ENCODE data around the gene DCDC1.
"Not testable (repeated sequence)": the region's sequence is repeated elsewhere in the genome, so short reads cannot be mapped to it uniquely, and the experiment has no call there.

The DCDC1 gene

GRCh38 chr11:30985536-30985935, 384.0 kb downstream of the DCDC1 start:
- DNase-seq (ENCODE audit: low read depth), result no peak

GRCh38 chr11:30984827-30985226, 384.7 kb downstream of the DCDC1 start:
- DNase-seq (ENCODE audit: low read depth), result no peak

- no peak for DNase-seq (ENCODE audit: low read depth)
Observed at GRCh38 chr11:30984442-30984816, 385.1 kb downstream of the DCDC1 start.

- DNase-seq (ENCODE audit: low read depth), result no peak
Observed at GRCh38 chr11:30983776-30984441, 385.6 kb downstream of the DCDC1 start.

GRCh38 chr11:30983143-30983542, 386.4 kb downstream of the DCDC1 start:
- no peak for DNase-seq (ENCODE audit: low read depth)

GRCh38 chr11:30967579-30967978, 402.0 kb downstream of the DCDC1 start:
- DNase-seq (ENCODE audit: low read depth), result no peak

- DNase-seq (ENCODE audit: low read depth), result no peak
Observed at GRCh38 chr11:30960387-30960992, 409.0 kb downstream of the DCDC1 start.

- DNase-seq (ENCODE audit: low read depth), result no peak
Observed at GRCh38 chr11:30956751-30957150, 412.8 kb downstream of the DCDC1 start.

GRCh38 chr11:30949838-30950237, 419.7 kb downstream of the DCDC1 start:
- no peak for DNase-seq (ENCODE audit: low read depth)

GRCh38 chr11:30947715-30948114, 421.8 kb downstream of the DCDC1 start:
- DNase-seq (ENCODE audit: low read depth), result not testable (repeated sequence)

- no peak for DNase-seq (ENCODE audit: low read depth)
Observed at GRCh38 chr11:30938810-30939209, 430.7 kb downstream of the DCDC1 start.

- no peak for DNase-seq (ENCODE audit: low read depth)
Observed at GRCh38 chr11:30938171-30938570, 431.4 kb downstream of the DCDC1 start.

- no peak for DNase-seq (ENCODE audit: low read depth)
Observed at GRCh38 chr11:30936491-30936890, 433.0 kb downstream of the DCDC1 start.

- no peak for DNase-seq (ENCODE audit: low read depth)
Observed at GRCh38 chr11:30935861-30936260, 433.7 kb downstream of the DCDC1 start.

- DNase-seq (ENCODE audit: low read depth), result no peak
Observed at GRCh38 chr11:30926130-30926529, 443.4 kb downstream of the DCDC1 start.

GRCh38 chr11:30921811-30922210, 447.7 kb downstream of the DCDC1 start:
- DNase-seq (ENCODE audit: low read depth), result no peak

GRCh38 chr11:30919389-30920152, 450.0 kb downstream of the DCDC1 start:
- no peak for DNase-seq (ENCODE audit: low read depth)

GRCh38 chr11:30917859-30918478, 451.6 kb downstream of the DCDC1 start:
- DNase-seq (ENCODE audit: low read depth), result no peak

GRCh38 chr11:30917266-30917665, 452.3 kb downstream of the DCDC1 start:
- DNase-seq (ENCODE audit: low read depth), result no peak

GRCh38 chr11:30916764-30917163, 452.8 kb downstream of the DCDC1 start:
- DNase-seq (ENCODE audit: low read depth), result no peak

- no peak for DNase-seq (ENCODE audit: low read depth)
Observed at GRCh38 chr11:30914143-30914762, 455.3 kb downstream of the DCDC1 start.

GRCh38 chr11:30911247-30911646, 458.3 kb downstream of the DCDC1 start:
- no peak for DNase-seq (ENCODE audit: low read depth)

All from stimulated activated CD8-positive, alpha-beta memory T cell treated with anti-CD3 and anti-CD28 coated beads, Interleukin-15, amount 100 ng/mL, for 24 hours (primary cell).